WERI-Rb-1 (cell line): ENCODE data around the gene IGSF9.

Source experiments
- DNase-seq: peaks from one replicate; pipeline ENCODE4 v3.0.0-alpha.2; 2020
- H3K27ac ChIP-seq: fragments of 250-450 bp; sonication (Bioruptor Pico); 2 replicates; pipeline ENCODE4 v1.5.1; 2020; ENCODE audit warnings: mild to moderate bottlenecking, moderate library complexity
- H3K27me3 ChIP-seq: fragments of 250-450 bp; sonication (Bioruptor Pico); 2 replicates; pipeline ENCODE4 v1.5.1; 2021; ENCODE audit warnings: mild to moderate bottlenecking, low read depth, moderate library complexity; ENCODE audit not compliant: insufficient read depth, severe bottlenecking
- H3K36me3 ChIP-seq: fragments of 250-450 bp; sonication (Bioruptor Pico); 2 replicates; pipeline ENCODE4 v1.5.1; 2020; ENCODE audit warnings: mild to moderate bottlenecking, moderate library complexity
- H3K4me3 ChIP-seq: 2 replicates; pipeline ENCODE4 v1.5.1; 2011; ENCODE audit warnings: low read depth, mild to moderate bottlenecking, control low read depth, low read length
- H3K9me3 ChIP-seq: fragments of 250-450 bp; sonication (Bioruptor Pico); 2 replicates; pipeline ENCODE4 v1.5.1; 2021; ENCODE audit warnings: mild to moderate bottlenecking, moderate library complexity; ENCODE audit not compliant: severe bottlenecking
- CTCF ChIP-seq: IDR thresholded peaks from 2 replicates; pipeline ENCODE4 v1.5.1; 2011; ENCODE audit warnings: low read depth, mild to moderate bottlenecking, control low read depth, inconsistent platforms, low read length

Gene IGSF9

GRCh38 chr1:159877695-159878444 lies 67.5 kb downstream of the IGSF9 start:
- Histone ChIP-seq H3K27ac (no peak overlapping the region), H3K9me3 (no peaks in the 10 kb centered on the region), H3K4me3 (no peak overlapping the region), H3K36me3 (no peaks in the 10 kb centered on the region), H3K27me3 (peaks cover 98% of the 10 kb centered on the region)
- TF ChIP-seq CTCF: no peak
- no peak for DNase-seq
